ENCODE results near the gene ETV4.

- TF ChIP-seq CTCF (IDR thresholded peaks at IDR 0.05; ENCODE audit: poor library complexity) (no peak), EZH2 (IDR thresholded peaks at IDR 0.05; ENCODE audit: borderline replicate concordance) (no peak), EZH2phosphoT487 (IDR thresholded peaks at IDR 0.05; ENCODE audit: low read depth, severe bottlenecking, unreplicated experiment) (no peak)
These were observed 30.5 kb downstream of the ETV4 start for GRCh38 chr17:43515656-43516055.
